HL-60 (cell line): ENCODE results near the gene SLC45A1.

Experiments
- DNase-seq, 2 experiments: peaks; one replicate each; pipeline ENCODE4 v3.0.0-alpha.2; 2010 to 2020; ENCODE audit warnings: low read depth in 1 of 2, low spot score in 1 of 2
- H3K27ac ChIP-seq: fragments of 250-450 bp; sonication (Bioruptor Pico); replicated peaks from 2 replicates; pipeline ENCODE4 v1.5.1; 2020; ENCODE audit warnings: mild to moderate bottlenecking, moderate library complexity
- H3K27me3 ChIP-seq: fragments of 250-450 bp; sonication (Bioruptor Pico); 2 replicates; pipeline ENCODE4 v1.5.1; 2021; ENCODE audit warnings: mild to moderate bottlenecking, moderate library complexity; ENCODE audit not compliant: insufficient read depth, poor library complexity, severe bottlenecking
- H3K4me3 ChIP-seq: replicated peaks from 2 replicates; pipeline ENCODE4 v1.5.1; 2011; ENCODE audit warnings: mild to moderate bottlenecking, control low read depth, low read length; ENCODE audit not compliant: insufficient read depth
- CTCF ChIP-seq: IDR thresholded peaks from one replicate; pipeline ENCODE4 v1.5.1; 2011; ENCODE audit warnings: low read length, control low read depth, inconsistent platforms; ENCODE audit not compliant: insufficient read depth
- GABPA ChIP-seq: IDR thresholded peaks from 2 replicates; pipeline ENCODE4 v1.6.1; 2012; ENCODE audit warnings: low read depth
- POLR2AphosphoS5 ChIP-seq: IDR thresholded peaks from 2 replicates; pipeline ENCODE4 v1.6.1; 2012; ENCODE audit warnings: low read depth
- REST ChIP-seq: IDR thresholded peaks from 2 replicates; pipeline ENCODE4 v1.6.1; 2012; ENCODE audit warnings: low read depth; ENCODE audit not compliant: insufficient replicate concordance
- SPI1 ChIP-seq: IDR thresholded peaks from 2 replicates; pipeline ENCODE4 v1.6.1; 2012; ENCODE audit warnings: low read depth, mild to moderate bottlenecking, borderline replicate concordance

Gene SLC45A1

GRCh38 chr1:8367571-8368194 lies 49.8 kb downstream of the SLC45A1 start:
- Histone ChIP-seq H3K4me3 (no peak overlapping the region), H3K27ac (no peak overlapping the region)
- TF ChIP-seq REST, result no peak
- TF ChIP-seq POLR2AphosphoS5, result no peak
- TF ChIP-seq GABPA, result no peak
- no peak for TF ChIP-seq CTCF
- TF ChIP-seq SPI1, result no peak

GRCh38 chr1:8368956-8369639 lies 51.2 kb downstream of the SLC45A1 start:
- Histone ChIP-seq H3K4me3 (no peak overlapping the region), H3K27me3 (no peaks in the 10 kb centered on the region), H3K27ac (no peak overlapping the region)
- no peak for DNase-seq
- TF ChIP-seq GABPA (no peak), POLR2AphosphoS5 (no peak), CTCF (no peak), SPI1 (no peak), REST (no peak)

More at GRCh38 chr1:8367571-8368194, 49.8 kb downstream of the SLC45A1 start:
- DNase-seq, result no peak
- no peaks in the 10 kb centered on the region for H3K27me3 ChIP-seq

- TF ChIP-seq POLR2AphosphoS5 (no peak), CTCF (no peak), GABPA (no peak), SPI1 (no peak), REST (no peak)
- Histone ChIP-seq H3K27ac (no peak overlapping the region), H3K27me3 (no peaks in the 10 kb centered on the region), H3K4me3 (no peak overlapping the region)
- no peak for DNase-seq
Observed at GRCh38 chr1:8370046-8370881, 52.4 kb downstream of the SLC45A1 start.
